Epithelial cell of esophagus (primary cell): ENCODE data around the gene CNOT4.
A peak's percentile ranks its signal among the peaks of the same experiment; 100 is the strongest.

ENCODE experiments used
- DNase-seq: peaks from one replicate; pipeline ENCODE4 v3.0.0; 2010; ENCODE audit warnings: low read depth
- H3K4me3 ChIP-seq: 2 replicates; pipeline ENCODE4 v1.5.1; 2011; ENCODE audit warnings: mild to moderate bottlenecking, low read length, control low read depth
- CTCF ChIP-seq: IDR thresholded peaks from 2 replicates; pipeline ENCODE4 v1.5.1; 2011; ENCODE audit warnings: low read depth, mild to moderate bottlenecking, low read length, control low read depth, inconsistent platforms; ENCODE audit not compliant: insufficient read depth; ENCODE audit errors: missing control alignments

CNOT4 gene

GRCh38 chr7:135369405-135369804, 140.5 kb downstream of the CNOT4 start:
- no peak for TF ChIP-seq CTCF
- H3K4me3 ChIP-seq: no peak overlapping the region
- DNase-seq: no peak

GRCh38 chr7:135368416-135369186, 141.3 kb downstream of the CNOT4 start:
- TF ChIP-seq CTCF: no peak
- DNase-seq: peak; percentile 89
- no peak overlapping the region for H3K4me3 ChIP-seq

- H3K4me3 ChIP-seq: no peak overlapping the region
- TF ChIP-seq CTCF: no peak
- no peak for DNase-seq
These were observed 142.9 kb downstream of the CNOT4 start for GRCh38 chr7:135366843-135367508.

GRCh38 chr7:135365721-135366120, 144.2 kb downstream of the CNOT4 start:
- no peak for TF ChIP-seq CTCF
- H3K4me3 ChIP-seq: no peak overlapping the region
- DNase-seq: no peak

GRCh38 chr7:135364206-135364605, 145.7 kb downstream of the CNOT4 start:
- no peak for TF ChIP-seq CTCF
- DNase-seq: no peak
- no peak overlapping the region for H3K4me3 ChIP-seq

- TF ChIP-seq CTCF: peak; percentile 7
- H3K4me3 ChIP-seq: no peak overlapping the region
- no peak for DNase-seq
These were observed 147.0 kb downstream of the CNOT4 start for GRCh38 chr7:135362871-135363270.

GRCh38 chr7:135361788-135362187, 148.1 kb downstream of the CNOT4 start:
- no peak overlapping the region for H3K4me3 ChIP-seq
- TF ChIP-seq CTCF: no peak
- DNase-seq: no peak
